DND-41 (cell line): ENCODE data around the gene HDDC2.

ENCODE experiments used
- CTCF ChIP-seq: IDR thresholded peaks from 2 replicates; pipeline ENCODE4 v1.5.1; 2012; ENCODE audit warnings: borderline replicate concordance, low read length, moderate library complexity, mild to moderate bottlenecking; ENCODE audit not compliant: poor library complexity, severe bottlenecking; ENCODE audit errors: extremely low read depth
- EZH2 ChIP-seq: IDR thresholded peaks from 3 replicates; pipeline ENCODE4 v1.6.1; 2012; ENCODE audit warnings: borderline replicate concordance, low read depth, mild to moderate bottlenecking, moderate library complexity, low read length, inconsistent platforms; ENCODE audit not compliant: severe bottlenecking

GRCh38 chr6:125346201-125346925 is 44.6 kb upstream of the HDDC2 start:
- no peak for TF ChIP-seq CTCF
- no peak for TF ChIP-seq EZH2
